Liver (tissue), 9 donors: Measurements from ENCODE around the gene ARHGAP28. TPM values are rescaled to one million over a fixed set of nuclear protein-coding genes. Genes with fewer than 3 reads are reported as not detected.

Experiments used
- DNase-seq: peaks from one replicate; pipeline ENCODE4 v3.0.0-alpha.2; 2017; ENCODE audit warnings: low spot score
- H3K27ac ChIP-seq, 2 donors: one replicate each; pipeline ENCODE4 v1.7.0; 2013; ENCODE audit warnings: inconsistent platforms in 2 of 2, low read length in 2 of 2, control low read depth in 1 of 2, low read depth in 1 of 2, mild to moderate bottlenecking in 1 of 2
- H3K27me3 ChIP-seq, 4 donors: one replicate each; pipeline versions ENCODE4 v1.6.1 to v1.7.0; 2013; ENCODE audit warnings: low read length in 3 of 4, inconsistent platforms in 1 of 4, mild to moderate bottlenecking in 1 of 4, moderate library complexity in 1 of 4; ENCODE audit not compliant: control insufficient read depth in 4 of 4, insufficient read depth in 4 of 4
- H3K36me3 ChIP-seq, 4 donors: one replicate each; pipeline versions ENCODE4 v1.6.1 to v1.7.0; 2013; ENCODE audit warnings: low read length in 3 of 4, mild to moderate bottlenecking in 3 of 4, low read depth in 1 of 4, moderate library complexity in 1 of 4; ENCODE audit not compliant: control insufficient read depth in 4 of 4, insufficient read depth in 3 of 4
- H3K4me1 ChIP-seq, 4 donors: one replicate each; pipeline versions ENCODE4 v1.6.1 to v1.7.0; 2013; ENCODE audit warnings: low read length in 3 of 4, mild to moderate bottlenecking in 3 of 4, moderate library complexity in 1 of 4; ENCODE audit not compliant: control insufficient read depth in 4 of 4, insufficient read depth in 4 of 4
- H3K4me3 ChIP-seq, 3 donors: one replicate each; pipeline versions ENCODE4 v1.6.1 to v1.7.0; 2013; ENCODE audit warnings: low read length in 3 of 3, control low read depth in 1 of 3, low read depth in 1 of 3, mild to moderate bottlenecking in 1 of 3
- H3K9ac ChIP-seq, 2 donors: one replicate each; pipeline ENCODE4 v1.7.0; 2013; ENCODE audit warnings: low read length in 2 of 2, mild to moderate bottlenecking in 2 of 2, moderate library complexity in 2 of 2, control low read depth in 1 of 2, low read depth in 1 of 2
- H3K9me3 ChIP-seq, 4 donors: one replicate each; pipeline versions ENCODE4 v1.6.1 to v1.7.0; 2013; ENCODE audit warnings: low read length in 3 of 4; ENCODE audit not compliant: control insufficient read depth in 4 of 4
- EGR1 ChIP-seq, 2 donors: IDR thresholded peaks; 2 replicates each; pipeline ENCODE4 v1.6.1; 2016 to 2018; ENCODE audit warnings: antibody characterized with exemption in 2 of 2, low read depth in 2 of 2
- FOXA1 ChIP-seq: IDR thresholded peaks from 2 replicates; pipeline ENCODE4 v1.6.1; 2016; ENCODE audit warnings: antibody characterized with exemption
- FOXA2 ChIP-seq: IDR thresholded peaks from 2 replicates; pipeline ENCODE4 v1.6.1; 2016; ENCODE audit warnings: antibody characterized with exemption
- GABPA ChIP-seq, 2 donors: IDR thresholded peaks in 1 of 2; conservative IDR thresholded peaks in 1 of 2; 2 replicates each; pipeline ENCODE4 v1.6.1; 2016; ENCODE audit warnings: antibody characterized with exemption in 2 of 2, mild to moderate bottlenecking in 1 of 2, moderate library complexity in 1 of 2
- HNF4A ChIP-seq, 2 donors: conservative IDR thresholded peaks; 2 replicates each; pipeline ENCODE4 v1.6.1; 2016; ENCODE audit warnings: antibody characterized with exemption in 2 of 2, mild to moderate bottlenecking in 2 of 2
- JUND ChIP-seq, 2 donors: IDR thresholded peaks; 2 replicates each; pipeline ENCODE4 v1.6.1; 2016; ENCODE audit warnings: antibody characterized with exemption in 2 of 2
- RAD21 ChIP-seq, 2 donors: IDR thresholded peaks; 2 replicates each; pipeline ENCODE4 v1.6.1; 2016; ENCODE audit warnings: antibody characterized with exemption in 2 of 2, mild to moderate bottlenecking in 2 of 2
- SP1 ChIP-seq: IDR thresholded peaks from 2 replicates; pipeline ENCODE4 v1.6.1; 2018; ENCODE audit warnings: antibody characterized with exemption, mild to moderate bottlenecking
- TAF1 ChIP-seq: conservative IDR thresholded peaks from 2 replicates; pipeline ENCODE4 v1.6.1; 2016; ENCODE audit warnings: antibody characterized with exemption, mild to moderate bottlenecking
- WGBS: extraction: QIAGEN DNeasy Blood & Tissue Kit; methylation state at CpG from one replicate; pipeline ENCODE4 v1.1.7; 2013; 5-methylcytosine and 5-hydroxymethylcytosine counted together
- polyA plus RNA-seq, 2 donors: library from polyadenylated mRNA; stranded (reverse) in 1 of 2; unstranded in 1 of 2; fragments of 200-250 nt in 1 of 2; fragments of >200 nt in 1 of 2; fragmentation: Nextera tagmentation in 1 of 2; extraction: Ambion mirVana in 1 of 2; gene quantifications; one replicate each; pipeline versions ENCODE4 v1.2.1 to v1.2.3, GENCODE V29; 2013 to 2015
- total RNA-seq, 2 donors: library from RNA; depleted of rRNA; stranded (reverse); fragments of >200 nt; gene quantifications; one replicate each; pipeline ENCODE4 v1.2.3, GENCODE V29; 2014
- TF ChIP-seq, protein P1 (sequence below): IDR thresholded peaks from 2 replicates; pipeline ENCODE4 v1.6.1; 2016; ENCODE audit warnings: antibody characterized with exemption
- TF ChIP-seq, protein P2 (sequence below): fragments of 150-350 bp; IDR thresholded peaks from 2 replicates; pipeline ENCODE4 v1.5.1; 2017; ENCODE audit warnings: improper control_type of control experiment, low read depth, low read length; ENCODE audit not compliant: missing input control
- TF ChIP-seq, protein P3 (sequence below): IDR thresholded peaks from 2 replicates; pipeline ENCODE4 v1.6.1; 2016; ENCODE audit warnings: antibody characterized with exemption
- TF ChIP-seq, protein P4 (sequence below): IDR thresholded peaks from 2 replicates; pipeline ENCODE4 v1.6.1; 2016; ENCODE audit warnings: antibody characterized with exemption
- TF ChIP-seq, protein P5 (sequence below): IDR thresholded peaks from 2 replicates; pipeline ENCODE4 v1.6.1; 2016; ENCODE audit warnings: antibody characterized with exemption, mild to moderate bottlenecking
- donor health status: healthy.
- donor health status: healthy.
- donor health status: healthy.
- donor health status: healthy.
- donor health status: healthy.

ARHGAP28 gene
- total and polyA plus RNA-seq, 4 donors = 0.14 to 2.1 (median 0.69) TPM

DNA sequence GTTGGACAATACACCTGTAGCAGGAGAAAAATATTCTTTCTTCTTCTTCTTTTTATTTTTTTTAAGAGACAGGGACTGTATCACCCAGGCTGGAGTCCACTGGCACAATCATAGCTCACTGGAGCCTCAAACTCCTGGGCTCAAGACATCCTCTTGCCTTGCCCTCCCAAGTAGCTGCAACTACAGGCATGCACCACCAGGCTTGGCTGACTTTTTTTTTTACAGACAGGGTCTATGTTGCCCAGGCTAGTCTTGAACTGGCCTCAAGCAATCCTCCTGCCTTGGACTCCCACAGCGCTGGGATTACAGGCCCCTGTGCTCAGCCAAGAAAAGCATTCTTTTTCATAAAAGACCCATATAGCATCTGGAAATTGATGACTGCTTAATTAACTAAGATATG lies 17.1 kb upstream of the ARHGAP28 start:
- TF ChIP-seq, protein P1, sequence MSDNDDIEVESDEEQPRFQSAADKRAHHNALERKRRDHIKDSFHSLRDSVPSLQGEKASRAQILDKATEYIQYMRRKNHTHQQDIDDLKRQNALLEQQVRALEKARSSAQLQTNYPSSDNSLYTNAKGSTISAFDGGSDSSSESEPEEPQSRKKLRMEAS = no peak
- TF ChIP-seq, protein P2, sequence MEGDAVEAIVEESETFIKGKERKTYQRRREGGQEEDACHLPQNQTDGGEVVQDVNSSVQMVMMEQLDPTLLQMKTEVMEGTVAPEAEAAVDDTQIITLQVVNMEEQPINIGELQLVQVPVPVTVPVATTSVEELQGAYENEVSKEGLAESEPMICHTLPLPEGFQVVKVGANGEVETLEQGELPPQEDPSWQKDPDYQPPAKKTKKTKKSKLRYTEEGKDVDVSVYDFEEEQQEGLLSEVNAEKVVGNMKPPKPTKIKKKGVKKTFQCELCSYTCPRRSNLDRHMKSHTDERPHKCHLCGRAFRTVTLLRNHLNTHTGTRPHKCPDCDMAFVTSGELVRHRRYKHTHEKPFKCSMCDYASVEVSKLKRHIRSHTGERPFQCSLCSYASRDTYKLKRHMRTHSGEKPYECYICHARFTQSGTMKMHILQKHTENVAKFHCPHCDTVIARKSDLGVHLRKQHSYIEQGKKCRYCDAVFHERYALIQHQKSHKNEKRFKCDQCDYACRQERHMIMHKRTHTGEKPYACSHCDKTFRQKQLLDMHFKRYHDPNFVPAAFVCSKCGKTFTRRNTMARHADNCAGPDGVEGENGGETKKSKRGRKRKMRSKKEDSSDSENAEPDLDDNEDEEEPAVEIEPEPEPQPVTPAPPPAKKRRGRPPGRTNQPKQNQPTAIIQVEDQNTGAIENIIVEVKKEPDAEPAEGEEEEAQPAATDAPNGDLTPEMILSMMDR = no peak
- no peak overlapping the region for H3K27ac ChIP-seq
- no peak for DNase-seq
- no peak overlapping the region for H3K9ac ChIP-seq
- no peak overlapping the region for H3K4me3 ChIP-seq
- WGBS = 97% methylated on average over 1 of the region's 1 CpG
- H3K9me3 ChIP-seq = no peaks in the 10 kb centered on the region
- H3K4me1 ChIP-seq = no peaks in the 10 kb centered on the region
- no peaks in the 10 kb centered on the region for H3K27me3 ChIP-seq
- H3K36me3 ChIP-seq = no peaks in the 10 kb centered on the region

DNA sequence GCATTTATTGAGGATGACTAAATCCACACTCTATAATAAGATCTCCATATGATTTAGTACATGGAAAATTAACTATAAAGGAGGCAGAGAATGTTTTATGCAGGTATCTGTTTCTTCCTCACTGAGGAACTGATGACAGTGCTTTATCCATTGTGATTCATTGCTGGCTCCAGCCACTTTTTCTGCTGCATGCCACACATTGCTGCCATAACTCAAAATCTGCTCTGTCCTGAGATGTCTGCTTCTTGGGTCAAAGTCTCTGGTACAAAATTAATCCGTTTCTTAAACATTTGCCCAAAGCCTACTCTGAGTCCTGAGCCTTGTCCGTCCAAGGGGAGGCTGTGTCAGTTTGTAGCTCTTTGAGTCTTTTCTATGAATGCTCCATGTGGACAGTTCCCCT lies 15.5 kb upstream of the ARHGAP28 start:
- WGBS = 56% methylated on average over 2 of the region's 2 CpGs
- no peak for DNase-seq
- Histone ChIP-seq H3K9me3 (no peaks in the 10 kb centered on the region), H3K36me3 (no peaks in the 10 kb centered on the region), H3K4me3 (no peak overlapping the region), H3K27ac (no peak overlapping the region), H3K9ac (no peak overlapping the region), H3K27me3 (no peaks in the 10 kb centered on the region), H3K4me1 (no peaks in the 10 kb centered on the region)
- no peak for TF ChIP-seq FOXA2
- TF ChIP-seq FOXA1 = no peak
- TF ChIP-seq RAD21 (IDR thresholded peaks at IDR 0.05) = no peak
- TF ChIP-seq HNF4A (conservative IDR thresholded peaks at IDR 0.05) = no peak
- TF ChIP-seq, protein P3, sequence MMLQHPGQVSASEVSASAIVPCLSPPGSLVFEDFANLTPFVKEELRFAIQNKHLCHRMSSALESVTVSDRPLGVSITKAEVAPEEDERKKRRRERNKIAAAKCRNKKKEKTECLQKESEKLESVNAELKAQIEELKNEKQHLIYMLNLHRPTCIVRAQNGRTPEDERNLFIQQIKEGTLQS = no peak
- TF ChIP-seq, protein P4, sequence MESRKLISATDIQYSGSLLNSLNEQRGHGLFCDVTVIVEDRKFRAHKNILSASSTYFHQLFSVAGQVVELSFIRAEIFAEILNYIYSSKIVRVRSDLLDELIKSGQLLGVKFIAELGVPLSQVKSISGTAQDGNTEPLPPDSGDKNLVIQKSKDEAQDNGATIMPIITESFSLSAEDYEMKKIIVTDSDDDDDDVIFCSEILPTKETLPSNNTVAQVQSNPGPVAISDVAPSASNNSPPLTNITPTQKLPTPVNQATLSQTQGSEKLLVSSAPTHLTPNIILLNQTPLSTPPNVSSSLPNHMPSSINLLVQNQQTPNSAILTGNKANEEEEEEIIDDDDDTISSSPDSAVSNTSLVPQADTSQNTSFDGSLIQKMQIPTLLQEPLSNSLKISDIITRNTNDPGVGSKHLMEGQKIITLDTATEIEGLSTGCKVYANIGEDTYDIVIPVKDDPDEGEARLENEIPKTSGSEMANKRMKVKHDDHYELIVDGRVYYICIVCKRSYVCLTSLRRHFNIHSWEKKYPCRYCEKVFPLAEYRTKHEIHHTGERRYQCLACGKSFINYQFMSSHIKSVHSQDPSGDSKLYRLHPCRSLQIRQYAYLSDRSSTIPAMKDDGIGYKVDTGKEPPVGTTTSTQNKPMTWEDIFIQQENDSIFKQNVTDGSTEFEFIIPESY = no peak
- TF ChIP-seq JUND (IDR thresholded peaks at IDR 0.05) = no peak
- TF ChIP-seq, protein P2 = no peak
- no peak for TF ChIP-seq SP1
- no peak for TF ChIP-seq GABPA (IDR thresholded peaks at IDR 0.05 in 1 of 2, conservative IDR thresholded peaks at IDR 0.05 in 1 of 2)
- no peak for TF ChIP-seq EGR1 (IDR thresholded peaks at IDR 0.05; ENCODE audit: low read depth in 2 of 2)
- TF ChIP-seq, protein P5, sequence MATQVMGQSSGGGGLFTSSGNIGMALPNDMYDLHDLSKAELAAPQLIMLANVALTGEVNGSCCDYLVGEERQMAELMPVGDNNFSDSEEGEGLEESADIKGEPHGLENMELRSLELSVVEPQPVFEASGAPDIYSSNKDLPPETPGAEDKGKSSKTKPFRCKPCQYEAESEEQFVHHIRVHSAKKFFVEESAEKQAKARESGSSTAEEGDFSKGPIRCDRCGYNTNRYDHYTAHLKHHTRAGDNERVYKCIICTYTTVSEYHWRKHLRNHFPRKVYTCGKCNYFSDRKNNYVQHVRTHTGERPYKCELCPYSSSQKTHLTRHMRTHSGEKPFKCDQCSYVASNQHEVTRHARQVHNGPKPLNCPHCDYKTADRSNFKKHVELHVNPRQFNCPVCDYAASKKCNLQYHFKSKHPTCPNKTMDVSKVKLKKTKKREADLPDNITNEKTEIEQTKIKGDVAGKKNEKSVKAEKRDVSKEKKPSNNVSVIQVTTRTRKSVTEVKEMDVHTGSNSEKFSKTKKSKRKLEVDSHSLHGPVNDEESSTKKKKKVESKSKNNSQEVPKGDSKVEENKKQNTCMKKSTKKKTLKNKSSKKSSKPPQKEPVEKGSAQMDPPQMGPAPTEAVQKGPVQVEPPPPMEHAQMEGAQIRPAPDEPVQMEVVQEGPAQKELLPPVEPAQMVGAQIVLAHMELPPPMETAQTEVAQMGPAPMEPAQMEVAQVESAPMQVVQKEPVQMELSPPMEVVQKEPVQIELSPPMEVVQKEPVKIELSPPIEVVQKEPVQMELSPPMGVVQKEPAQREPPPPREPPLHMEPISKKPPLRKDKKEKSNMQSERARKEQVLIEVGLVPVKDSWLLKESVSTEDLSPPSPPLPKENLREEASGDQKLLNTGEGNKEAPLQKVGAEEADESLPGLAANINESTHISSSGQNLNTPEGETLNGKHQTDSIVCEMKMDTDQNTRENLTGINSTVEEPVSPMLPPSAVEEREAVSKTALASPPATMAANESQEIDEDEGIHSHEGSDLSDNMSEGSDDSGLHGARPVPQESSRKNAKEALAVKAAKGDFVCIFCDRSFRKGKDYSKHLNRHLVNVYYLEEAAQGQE = no peak
- no peak for TF ChIP-seq TAF1
